ENCODE data around the gene STPG1.

The STPG1 gene

GRCh38 chr1:24384251-24385090 is 29.1 kb downstream of the STPG1 start:
- peak; percentile 55 for DNase-seq (ENCODE audit: low read depth)
- no peak for TF ChIP-seq CTCF (IDR thresholded peaks at IDR 0.05; ENCODE audit: low read length, missing control alignments)
- H3K4me3 ChIP-seq (replicated peaks; ENCODE audit: low read depth, low read length) = no peak overlapping the region

- DNase-seq (ENCODE audit: low read depth) = no peak
- no peak for TF ChIP-seq CTCF (IDR thresholded peaks at IDR 0.05; ENCODE audit: low read length, missing control alignments)
- no peak overlapping the region for H3K4me3 ChIP-seq (replicated peaks; ENCODE audit: low read depth, low read length)
These were observed 30.1 kb downstream of the STPG1 start for GRCh38 chr1:24383381-24383940.

GRCh38 chr1:24382165-24382577 is 31.4 kb downstream of the STPG1 start:
- no peak overlapping the region for H3K4me3 ChIP-seq (replicated peaks; ENCODE audit: low read depth, low read length)
- TF ChIP-seq CTCF (IDR thresholded peaks at IDR 0.05; ENCODE audit: low read length, missing control alignments) = no peak

GRCh38 chr1:24381256-24381655 is 32.3 kb downstream of the STPG1 start:
- no peak for DNase-seq (ENCODE audit: low read depth)
- no peak overlapping the region for H3K4me3 ChIP-seq (replicated peaks; ENCODE audit: low read depth, low read length)
- TF ChIP-seq CTCF (IDR thresholded peaks at IDR 0.05; ENCODE audit: low read length, missing control alignments) = no peak

More at GRCh38 chr1:24382165-24382577, 31.4 kb downstream of the STPG1 start:
- DNase-seq (ENCODE audit: low read depth) = no peak

GRCh38 chr1:24380508-24380907 is 33.1 kb downstream of the STPG1 start:
- H3K4me3 ChIP-seq (replicated peaks; ENCODE audit: low read depth, low read length) = no peak overlapping the region
- TF ChIP-seq CTCF (IDR thresholded peaks at IDR 0.05; ENCODE audit: low read length, missing control alignments) = no peak

GRCh38 chr1:24379733-24380315 is 33.8 kb downstream of the STPG1 start:
- DNase-seq (ENCODE audit: low read depth) = peak; percentile 56
- TF ChIP-seq CTCF (IDR thresholded peaks at IDR 0.05; ENCODE audit: low read length, missing control alignments) = no peak
- H3K4me3 ChIP-seq (replicated peaks; ENCODE audit: low read depth, low read length) = no peak overlapping the region

More at GRCh38 chr1:24380508-24380907, 33.1 kb downstream of the STPG1 start:
- no peak for DNase-seq (ENCODE audit: low read depth)
